ENCODE data around the gene IFT20. TPM values are rescaled to one million over a fixed set of nuclear protein-coding genes. Genes with fewer than 3 reads are reported as not detected.
A peak's percentile ranks its signal among the peaks of the same experiment; 100 is the strongest.
"Not testable (repeated sequence)": the region's sequence is repeated elsewhere in the genome, so short reads cannot be mapped to it uniquely, and the experiment has no call there.

IFT20 gene
- total RNA-seq, 6 donors from 2014 or later = 28.6 to 60.8 (median 44.3) TPM

GRCh38 chr17:28343491-28343932 lies 8.2 kb upstream of the IFT20 start:
- DNase-seq (no peak), ATAC-seq (ENCODE audit: low FRiP score in 2 of 2) (no peak)
- no peaks in the 10 kb centered on the region for H3K27me3 ChIP-seq
- WGBS, 2 donors = 79 to 89% methylated on average over 3 to 10 of the region's 10 CpGs
- H3K4me3 ChIP-seq = no peak overlapping the region
- H3K9me3 ChIP-seq = no peaks in the 10 kb centered on the region
- peaks cover 54 to 93% (median 86%) of the 10 kb centered on the region in 4 donors for H3K36me3 ChIP-seq
- TF ChIP-seq POLR2AphosphoS5 (IDR thresholded peaks at IDR 0.05) (no peak), CTCF (IDR thresholded peaks at IDR 0.05) (no peak), POLR2A (IDR thresholded peaks at IDR 0.05) (no peak), EP300 (IDR thresholded peaks at IDR 0.05) (no peak)
- no peak overlapping the region for H3K27ac ChIP-seq
- H3K4me1 ChIP-seq = peaks cover 11 to 23% (median 19%) of the 10 kb centered on the region in 4 donors

- Histone ChIP-seq H3K4me1 (peaks cover 17 to 29% (median 25%) of the 10 kb centered on the region in 4 donors), H3K36me3 (peaks cover 42 to 81% (median 76%) of the 10 kb centered on the region in 4 donors), H3K9me3 (no peaks in the 10 kb centered on the region), H3K4me3 (no peak overlapping the region), H3K27me3 (no peaks in the 10 kb centered on the region), H3K27ac (no peak overlapping the region)
- WGBS, 2 donors = 90 to 94% methylated on average over 14 of the region's 14 CpGs
- ATAC-seq (ENCODE audit: low FRiP score in 2 of 2) (no peak), DNase-seq (peak in 1 of 2 donors; percentile 50)
- TF ChIP-seq EP300 (IDR thresholded peaks at IDR 0.05) (no peak), POLR2A (IDR thresholded peaks at IDR 0.05) (no peak), CTCF (IDR thresholded peaks at IDR 0.05) (no peak), POLR2AphosphoS5 (IDR thresholded peaks at IDR 0.05) (no peak)
These were observed 7.0 kb upstream of the IFT20 start for GRCh38 chr17:28342313-28342712.

GRCh38 chr17:28341516-28341915 lies 6.2 kb upstream of the IFT20 start:
- peaks cover 36 to 73% (median 68%) of the 10 kb centered on the region in 4 donors for H3K36me3 ChIP-seq
- TF ChIP-seq POLR2AphosphoS5 (IDR thresholded peaks at IDR 0.05) = no peak
- TF ChIP-seq CTCF (IDR thresholded peaks at IDR 0.05) = no peak
- TF ChIP-seq EP300 (IDR thresholded peaks at IDR 0.05) = no peak
- TF ChIP-seq POLR2A (IDR thresholded peaks at IDR 0.05) = no peak
- ATAC-seq (ENCODE audit: low FRiP score in 2 of 2) = no peak

GRCh38 chr17:28340374-28340773 lies 5.1 kb upstream of the IFT20 start:
- ATAC-seq (ENCODE audit: low FRiP score in 2 of 2) = no peak
- Histone ChIP-seq H3K36me3 (peaks cover 36 to 62% (median 58%) of the 10 kb centered on the region in 4 donors), H3K27me3 (no peaks in the 10 kb centered on the region), H3K9me3 (no peaks in the 10 kb centered on the region), H3K27ac (no peak overlapping the region), H3K4me1 (peaks cover 24 to 41% (median 26%) of the 10 kb centered on the region in 4 donors), H3K4me3 (no peak overlapping the region)
- 85 to 95% methylated on average over 6 of the region's 6 CpGs for WGBS, 2 donors
- TF ChIP-seq POLR2A (IDR thresholded peaks at IDR 0.05) = no peak
- no peak for TF ChIP-seq EP300 (IDR thresholded peaks at IDR 0.05)
- no peak for TF ChIP-seq POLR2AphosphoS5 (IDR thresholded peaks at IDR 0.05)
- no peak for TF ChIP-seq CTCF (IDR thresholded peaks at IDR 0.05)
- no peak for DNase-seq

More at GRCh38 chr17:28341516-28341915, 6.2 kb upstream of the IFT20 start:
- no peaks in the 10 kb centered on the region for H3K9me3 ChIP-seq
- 91 to 94% methylated on average over 10 to 11 of the region's 11 CpGs for WGBS, 2 donors
- no peak overlapping the region for H3K27ac ChIP-seq
- no peak overlapping the region for H3K4me3 ChIP-seq
- H3K4me1 ChIP-seq = peaks cover 19 to 33% (median 26%) of the 10 kb centered on the region in 4 donors
- no peaks in the 10 kb centered on the region for H3K27me3 ChIP-seq
- DNase-seq = no peak

GRCh38 chr17:28339431-28339830 lies 4.2 kb upstream of the IFT20 start:
- no peak for ATAC-seq (ENCODE audit: low FRiP score in 2 of 2)
- no peak for TF ChIP-seq CTCF (IDR thresholded peaks at IDR 0.05)
- TF ChIP-seq POLR2AphosphoS5 (IDR thresholded peaks at IDR 0.05) = no peak
- TF ChIP-seq POLR2A (IDR thresholded peaks at IDR 0.05) = no peak
- no peak for TF ChIP-seq EP300 (IDR thresholded peaks at IDR 0.05)
- H3K4me3 ChIP-seq = no peak overlapping the region
- H3K4me1 ChIP-seq = peaks cover 28 to 46% (median 31%) of the 10 kb centered on the region in 4 donors
- peak overlapping the region in 3 of 4 donors; percentile 72 to 97 (median 94) for H3K27ac ChIP-seq
- 94 to 95% methylated on average over 13 to 15 of the region's 15 CpGs for WGBS, 2 donors
- H3K27me3 ChIP-seq = no peaks in the 10 kb centered on the region
- H3K36me3 ChIP-seq = peaks cover 32 to 52% (median 49%) of the 10 kb centered on the region in 4 donors
- peak in 1 of 2 donors; percentile 64 for DNase-seq
- no peaks in the 10 kb centered on the region for H3K9me3 ChIP-seq

- not testable (repeated sequence) for H3K9me3 ChIP-seq; ATAC-seq (ENCODE audit: low FRiP score in 2 of 2); H3K27me3 ChIP-seq; H3K4me3 ChIP-seq; DNase-seq
- peaks cover 35 to 52% (median 37%) of the 10 kb centered on the region in 4 donors for H3K4me1 ChIP-seq
- WGBS, 2 donors = 89 to 93% methylated on average over 7 to 8 of the region's 8 CpGs
- peaks cover 29 to 46% (median 43%) of the 10 kb centered on the region in 4 donors for H3K36me3 ChIP-seq
- H3K27ac ChIP-seq = peak overlapping the region; percentile 50 to 97 (median 83)
These were observed 3.5 kb upstream of the IFT20 start for GRCh38 chr17:28338769-28339212.
